GM18873 (cell line): ENCODE measurements around the gene AP3S1.
"Not testable (repeated sequence)": the region's sequence is repeated elsewhere in the genome, so short reads cannot be mapped to it uniquely, and the experiment has no call there.

ENCODE experiments used
- ATAC-seq: cut with Tn5 transposase; IDR thresholded peaks from one replicate; pipeline ENCODE4 v1.9.1; 2021; ENCODE audit warnings: mild to moderate bottlenecking, moderate library complexity, moderate number of reproducible peaks; ENCODE audit not compliant: unreplicated experiment, low FRiP score

The AP3S1 gene

GRCh38 chr5:115820846-115821245, 20.9 kb upstream of the AP3S1 start:
- ATAC-seq = no peak

- not testable (repeated sequence) for ATAC-seq
These were observed 16.8 kb upstream of the AP3S1 start for GRCh38 chr5:115824983-115825382.

GRCh38 chr5:115825948-115826347, 15.8 kb upstream of the AP3S1 start:
- no peak for ATAC-seq

GRCh38 chr5:115829913-115830312, 11.8 kb upstream of the AP3S1 start:
- ATAC-seq = no peak

- peak; percentile 74 for ATAC-seq
These were observed 10.5 kb upstream of the AP3S1 start for GRCh38 chr5:115831163-115831768.

- ATAC-seq = no peak
These were observed 6.3 kb upstream of the AP3S1 start for GRCh38 chr5:115835481-115835880.

GRCh38 chr5:115838885-115839518, 2.7 kb upstream of the AP3S1 start:
- ATAC-seq = peak; percentile 31

GRCh38 chr5:115840873-115841272, 862 bp upstream of the AP3S1 start:
- ATAC-seq = no peak

- peak; percentile 25 for ATAC-seq
These were observed 577 bp downstream of the AP3S1 start for GRCh38 chr5:115842089-115842935.

GRCh38 chr5:115842952-115843351, 1.2 kb downstream of the AP3S1 start:
- ATAC-seq = no peak

- ATAC-seq = no peak
These were observed 1.9 kb downstream of the AP3S1 start for GRCh38 chr5:115843444-115844130.

- no peak for ATAC-seq
These were observed 2.6 kb downstream of the AP3S1 start for GRCh38 chr5:115844321-115844817.

GRCh38 chr5:115847290-115847689, 5.6 kb downstream of the AP3S1 start:
- ATAC-seq = no peak

GRCh38 chr5:115849258-115849798, 7.6 kb downstream of the AP3S1 start:
- no peak for ATAC-seq

GRCh38 chr5:115850744-115851416, 9.1 kb downstream of the AP3S1 start:
- no peak for ATAC-seq

- no peak for ATAC-seq
These were observed 12.4 kb downstream of the AP3S1 start for GRCh38 chr5:115854139-115854538.

GRCh38 chr5:115855959-115856358, 14.2 kb downstream of the AP3S1 start:
- ATAC-seq = no peak

GRCh38 chr5:115857057-115857479, 15.3 kb downstream of the AP3S1 start:
- no peak for ATAC-seq

- ATAC-seq = no peak
These were observed 16.1 kb downstream of the AP3S1 start for GRCh38 chr5:115857626-115858349.
